GM12801 (cell line): Measurements from ENCODE around the gene YPEL1.

ENCODE experiments used
- CTCF ChIP-seq: IDR thresholded peaks from one replicate; pipeline ENCODE4 v1.5.1; 2011; ENCODE audit warnings: control low read depth; ENCODE audit not compliant: insufficient read length; ENCODE audit errors: extremely low read depth

The YPEL1 gene

GRCh38 chr22:21679383-21679782, 56.2 kb downstream of the YPEL1 start:
- no peak for TF ChIP-seq CTCF

- TF ChIP-seq CTCF, result no peak
These were observed 57.8 kb downstream of the YPEL1 start for GRCh38 chr22:21677606-21678443.

DNA sequence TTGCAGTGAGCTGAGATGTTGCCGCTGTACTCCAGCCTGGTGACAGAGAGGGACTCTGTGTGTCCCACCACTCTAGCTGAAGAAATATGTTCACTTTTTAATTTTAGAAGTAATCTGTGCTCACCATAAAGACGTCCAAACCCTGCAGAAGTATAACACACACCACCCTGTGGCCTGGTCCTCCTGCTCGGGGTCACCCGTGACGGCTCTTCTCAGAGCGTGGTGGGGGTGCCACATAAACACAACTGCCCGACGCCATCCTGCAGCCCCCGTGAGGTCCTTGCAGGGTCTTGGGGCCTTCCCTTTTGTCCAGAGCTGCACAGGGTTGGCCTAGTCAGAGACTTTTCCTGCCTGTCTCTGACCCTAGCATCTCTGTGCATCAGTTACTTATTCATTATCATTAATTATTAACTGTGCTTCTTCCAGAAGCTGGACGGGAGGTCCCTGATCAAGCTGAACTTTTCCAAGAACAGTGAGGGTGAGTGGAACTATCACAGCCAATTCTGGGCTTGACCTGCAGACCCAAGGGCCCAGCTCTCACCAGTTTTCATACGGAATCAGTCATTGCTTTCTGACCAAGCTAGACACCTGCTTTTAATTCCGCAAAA, 60.9 kb downstream of the YPEL1 start:
- no peak for TF ChIP-seq CTCF

DNA sequence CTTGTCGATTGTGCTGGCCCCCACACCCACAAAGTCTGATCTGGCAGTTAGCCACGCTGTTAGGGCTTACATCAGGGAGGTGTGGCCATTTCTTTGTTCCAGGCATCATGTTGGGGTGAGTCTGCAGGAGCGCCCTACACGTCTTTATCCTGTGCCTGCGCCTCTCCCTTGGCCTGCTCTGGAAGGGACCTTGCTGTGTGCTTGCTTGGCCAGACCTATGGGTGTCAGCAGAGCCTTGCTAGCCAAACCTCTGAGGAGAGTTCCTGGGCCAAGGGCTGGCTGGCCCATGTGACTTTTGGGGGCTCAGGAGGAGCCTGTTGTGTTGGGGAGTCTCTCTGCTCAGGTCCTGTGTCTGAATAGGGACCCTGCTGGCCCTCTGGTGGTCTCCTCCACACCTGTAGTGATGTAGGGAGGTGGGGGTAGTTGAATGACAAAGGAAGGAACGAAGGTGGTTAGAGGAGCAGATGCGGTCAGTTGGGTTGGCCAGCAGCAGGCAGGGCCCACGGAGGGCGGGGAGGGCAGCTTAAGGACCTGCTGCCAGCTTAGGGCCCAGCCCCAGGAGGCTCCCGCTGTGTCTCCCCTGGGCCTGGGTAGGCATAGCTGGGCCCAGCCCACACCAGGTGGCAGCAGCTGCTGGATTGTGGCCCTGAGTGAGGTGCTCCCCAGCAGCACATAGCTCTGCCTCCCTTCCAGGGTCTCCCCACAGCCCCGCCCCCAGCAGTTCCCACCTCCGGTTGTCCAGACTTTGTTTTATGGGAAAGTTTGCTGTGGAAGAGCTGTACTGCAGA, 61.9 kb downstream of the YPEL1 start:
- TF ChIP-seq CTCF, result no peak

GRCh38 chr22:21672107-21672629, 63.4 kb downstream of the YPEL1 start:
- no peak for TF ChIP-seq CTCF

- TF ChIP-seq CTCF, result no peak
These were observed 66.6 kb downstream of the YPEL1 start for GRCh38 chr22:21669026-21669425.

DNA sequence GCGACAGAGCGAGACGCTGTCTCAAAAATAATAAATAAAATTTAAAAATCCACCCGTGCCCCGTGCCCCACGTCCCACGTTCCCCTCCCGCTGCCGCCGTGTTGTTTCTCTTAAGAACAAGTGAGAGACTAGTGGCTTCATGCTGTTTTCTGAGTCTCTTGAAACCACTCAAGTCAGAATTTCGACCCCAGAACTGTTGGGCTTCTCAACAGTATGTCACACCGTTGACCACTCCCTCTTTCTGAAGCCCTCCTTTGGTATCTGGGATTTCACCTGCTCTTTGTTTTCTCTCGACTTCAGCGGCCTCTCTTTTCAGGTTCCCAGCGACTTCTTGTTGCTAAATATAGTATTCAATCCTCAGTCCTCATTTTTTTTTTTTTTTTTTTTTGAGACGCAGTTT, 68.8 kb downstream of the YPEL1 start:
- TF ChIP-seq CTCF, result no peak
